VCaP (cell line): ENCODE results near the gene CHD2.
A peak's percentile ranks its signal among the peaks of the same experiment; 100 is the strongest.

Source experiments
- H3K27ac ChIP-seq: fragments of 450-650 bp; 2 replicates; pipeline ENCODE4 v1.5.1; 2017
- TF ChIP-seq, protein P1 (sequence below): fragments of 450-650 bp; conservative IDR thresholded peaks from 2 replicates; pipeline ENCODE4 v1.5.1; 2017; ENCODE audit warnings: mild to moderate bottlenecking, moderate library complexity

The CHD2 gene

DNA sequence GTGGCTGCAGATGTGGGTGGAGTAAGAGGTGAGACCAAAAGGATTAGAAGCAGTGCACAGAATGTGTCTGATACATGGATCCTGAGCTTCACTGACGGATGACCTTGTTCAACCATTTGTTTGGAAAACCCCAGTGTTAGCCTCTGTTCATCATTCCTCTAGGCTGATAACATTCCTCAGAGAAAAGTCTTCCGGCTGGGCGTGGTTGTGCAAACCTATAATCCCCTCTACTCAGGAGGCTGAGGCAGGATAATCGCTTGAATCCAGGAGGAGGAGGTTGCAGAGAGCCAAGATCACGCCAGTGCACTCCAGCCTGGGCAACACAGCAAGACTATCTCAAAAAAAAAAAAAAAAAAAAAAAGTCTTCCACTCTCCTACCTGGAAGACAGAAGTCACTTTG lies 23.1 kb upstream of the CHD2 start:
- no peak overlapping the region for H3K27ac ChIP-seq
- TF ChIP-seq, protein P1, sequence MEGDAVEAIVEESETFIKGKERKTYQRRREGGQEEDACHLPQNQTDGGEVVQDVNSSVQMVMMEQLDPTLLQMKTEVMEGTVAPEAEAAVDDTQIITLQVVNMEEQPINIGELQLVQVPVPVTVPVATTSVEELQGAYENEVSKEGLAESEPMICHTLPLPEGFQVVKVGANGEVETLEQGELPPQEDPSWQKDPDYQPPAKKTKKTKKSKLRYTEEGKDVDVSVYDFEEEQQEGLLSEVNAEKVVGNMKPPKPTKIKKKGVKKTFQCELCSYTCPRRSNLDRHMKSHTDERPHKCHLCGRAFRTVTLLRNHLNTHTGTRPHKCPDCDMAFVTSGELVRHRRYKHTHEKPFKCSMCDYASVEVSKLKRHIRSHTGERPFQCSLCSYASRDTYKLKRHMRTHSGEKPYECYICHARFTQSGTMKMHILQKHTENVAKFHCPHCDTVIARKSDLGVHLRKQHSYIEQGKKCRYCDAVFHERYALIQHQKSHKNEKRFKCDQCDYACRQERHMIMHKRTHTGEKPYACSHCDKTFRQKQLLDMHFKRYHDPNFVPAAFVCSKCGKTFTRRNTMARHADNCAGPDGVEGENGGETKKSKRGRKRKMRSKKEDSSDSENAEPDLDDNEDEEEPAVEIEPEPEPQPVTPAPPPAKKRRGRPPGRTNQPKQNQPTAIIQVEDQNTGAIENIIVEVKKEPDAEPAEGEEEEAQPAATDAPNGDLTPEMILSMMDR = no peak

- no peak overlapping the region for H3K27ac ChIP-seq
- TF ChIP-seq, protein P1 = no peak
Observed at GRCh38 chr15:92877416-92877815, 22.7 kb upstream of the CHD2 start.

DNA sequence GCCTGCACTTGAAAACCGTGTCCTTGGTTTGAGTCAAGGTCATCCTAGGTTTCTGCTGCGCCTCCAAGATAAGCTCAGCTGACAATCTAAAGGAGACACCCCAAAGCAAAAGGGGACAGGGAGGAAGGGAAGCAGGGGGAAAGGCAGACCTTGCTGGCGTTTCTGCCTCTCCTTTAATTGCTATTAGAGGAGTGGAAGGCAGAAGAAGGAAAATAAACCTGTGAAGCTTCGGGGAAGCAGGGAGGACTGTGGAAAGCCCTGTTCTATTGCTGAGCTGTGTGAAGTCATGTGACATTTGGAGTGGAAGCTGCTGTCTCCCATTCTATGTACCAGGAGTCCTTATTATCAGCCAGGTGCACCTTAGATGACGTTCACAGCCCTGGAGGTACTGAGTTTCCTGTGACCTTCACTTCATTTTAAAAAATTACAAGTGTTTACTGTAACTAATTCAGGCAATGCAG lies 21.5 kb upstream of the CHD2 start:
- H3K27ac ChIP-seq = peak overlapping the region; percentile 100; the same call in 1 of the 2 replicates
- TF ChIP-seq, protein P1 = no peak

DNA sequence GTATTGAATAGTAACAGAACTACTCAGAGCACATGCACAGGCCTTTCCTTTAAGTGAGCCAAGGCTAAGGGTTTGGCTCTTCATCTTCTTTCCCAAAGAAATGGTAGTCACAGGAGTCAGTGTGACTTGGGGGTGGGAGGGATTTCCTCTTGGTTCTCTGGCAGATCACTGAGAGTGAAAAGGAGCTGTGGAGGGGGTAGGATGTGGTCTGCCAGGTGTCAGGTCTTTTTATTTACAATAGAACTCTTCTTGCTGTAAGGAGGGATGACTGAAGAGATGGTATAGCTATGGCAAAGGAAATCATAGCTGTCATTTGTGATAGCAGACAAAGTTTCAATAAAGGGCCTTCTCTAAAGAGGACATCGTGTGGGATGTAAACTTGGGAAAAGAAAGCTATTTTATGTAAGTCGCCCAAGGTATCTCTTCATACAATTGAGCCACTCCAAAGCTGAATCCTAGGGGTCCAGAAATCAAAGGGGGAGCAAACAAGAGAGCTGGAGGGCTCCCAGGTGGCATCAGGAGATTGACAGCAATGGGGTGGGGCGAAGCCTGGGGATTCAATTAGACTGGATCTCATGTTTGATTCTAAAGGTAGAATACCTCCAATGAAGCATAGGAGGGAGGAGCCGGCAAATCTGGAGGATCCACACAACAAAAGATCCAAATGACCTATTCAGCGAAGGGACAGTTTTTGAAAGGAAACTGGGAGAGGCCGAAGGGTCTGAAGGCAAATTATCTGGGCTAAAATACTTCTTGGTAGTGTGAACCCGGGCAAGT lies 20.0 kb upstream of the CHD2 start:
- TF ChIP-seq, protein P1 = no peak
- H3K27ac ChIP-seq = peak overlapping the region; percentile 100

GRCh38 chr15:92880796-92881195 lies 19.3 kb upstream of the CHD2 start:
- peak overlapping the region; percentile 100 for H3K27ac ChIP-seq
- TF ChIP-seq, protein P1 = no peak

DNA sequence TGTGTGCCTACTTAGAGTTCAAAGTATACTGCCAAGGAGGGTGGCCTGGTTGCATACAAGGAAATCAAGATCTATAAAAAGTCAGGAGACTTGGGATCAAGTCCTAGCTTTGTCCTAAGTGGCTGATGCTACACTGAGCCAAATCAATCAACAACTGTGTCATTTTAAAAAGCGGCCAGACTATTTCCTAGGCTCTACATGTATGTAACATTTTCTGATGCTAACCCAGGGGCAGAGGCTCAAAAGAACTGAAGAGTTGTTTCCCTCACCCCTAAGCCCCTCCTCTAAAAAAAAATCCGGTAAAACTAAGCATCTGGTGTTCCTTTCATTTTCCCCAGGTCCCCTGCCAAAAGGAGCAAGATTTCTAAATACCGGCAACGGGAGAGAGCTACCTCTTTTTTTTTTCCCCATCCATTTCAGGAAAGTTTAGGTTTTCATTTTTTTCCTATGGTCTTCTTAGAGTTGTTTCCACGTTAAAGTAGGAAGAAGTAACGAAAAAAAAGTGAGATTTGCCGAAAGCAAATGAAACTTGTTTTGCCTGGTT lies 18.8 kb upstream of the CHD2 start:
- H3K27ac ChIP-seq = peak overlapping the region; percentile 100
- TF ChIP-seq, protein P1 = no peak

- TF ChIP-seq, protein P1 = no peak
- peak overlapping the region; percentile 100 for H3K27ac ChIP-seq
Observed at GRCh38 chr15:92881802-92882696, 18.1 kb upstream of the CHD2 start.
